ENCODE results near the gene EGFL7. TPM values are rescaled to one million over a fixed set of nuclear protein-coding genes. Genes with fewer than 3 reads are reported as not detected.
A peak's percentile ranks its signal among the peaks of the same experiment; 100 is the strongest.

The EGFL7 gene
- total RNA-seq (2014; rRNA removed; shearing (Covaris generic)): 0.08 TPM in 1 of 2 replicates, not detected in the other

GRCh38 chr9:136662656-136663581 lies at the start of gene EGFL7:
Gene EGFL7 (plus strand): TSS chr9:136662916. CDS start chr9:136668283, 5,367 bp downstream.
- Histone ChIP-seq H3K9me3 (replicated peaks) (no peaks in the 10 kb centered on the region), H3K4me3 (no peak within 1 kb of the TSS), H3K4me1 (replicated peaks) (peaks cover 7% of the 10 kb centered on the region), H3K36me3 (no peaks in the 10 kb centered on the region), H3K27ac (no peak within 1 kb of the TSS), H3K27me3 (replicated peaks) (peaks cover 67% of the 10 kb centered on the region)
- no peak for DNase-seq (ENCODE audit: low read depth in 1 of 2, low spot score in 2 of 2)

- no peaks in the 10 kb centered on the region for H3K9me3 ChIP-seq (replicated peaks)
- H3K27ac ChIP-seq: peak overlapping the region; percentile 82
- no peak for DNase-seq (ENCODE audit: low read depth in 1 of 2, low spot score in 2 of 2)
Observed at GRCh38 chr9:136613824-136614371, 48.8 kb upstream of the EGFL7 start.

GRCh38 chr9:136614372-136614922 lies 48.3 kb upstream of the EGFL7 start:
- Histone ChIP-seq H3K27me3 (replicated peaks) (no peaks in the 10 kb centered on the region), H3K9me3 (replicated peaks) (no peaks in the 10 kb centered on the region), H3K4me3 (peak overlapping the region; percentile 15; the same call in 1 of the 2 replicates), H3K36me3 (no peaks in the 10 kb centered on the region), H3K4me1 (replicated peaks) (peaks cover 57% of the 10 kb centered on the region), H3K27ac (peak overlapping the region; percentile 67)
- DNase-seq (ENCODE audit: low read depth in 1 of 2, low spot score in 2 of 2): peak; percentile 75 to 93

More at GRCh38 chr9:136613824-136614371, 48.8 kb upstream of the EGFL7 start:
- Histone ChIP-seq H3K4me3 (no peak overlapping the region), H3K4me1 (replicated peaks) (peaks cover 52% of the 10 kb centered on the region), H3K27me3 (replicated peaks) (no peaks in the 10 kb centered on the region), H3K36me3 (no peaks in the 10 kb centered on the region)

GRCh38 chr9:136614967-136615623 lies 47.6 kb upstream of the EGFL7 start:
- Histone ChIP-seq H3K4me1 (replicated peaks) (peaks cover 57% of the 10 kb centered on the region), H3K27ac (peak overlapping the region; percentile 67), H3K27me3 (replicated peaks) (no peaks in the 10 kb centered on the region), H3K36me3 (no peaks in the 10 kb centered on the region), H3K4me3 (no peak overlapping the region; the same call in 1 of the 2 replicates), H3K9me3 (replicated peaks) (no peaks in the 10 kb centered on the region)
- no peak for DNase-seq (ENCODE audit: low read depth in 1 of 2, low spot score in 2 of 2)

GRCh38 chr9:136615631-136616306 lies 46.9 kb upstream of the EGFL7 start:
- Histone ChIP-seq H3K27me3 (replicated peaks) (no peaks in the 10 kb centered on the region), H3K9me3 (replicated peaks) (no peaks in the 10 kb centered on the region), H3K36me3 (no peaks in the 10 kb centered on the region), H3K4me1 (replicated peaks) (peaks cover 64% of the 10 kb centered on the region), H3K27ac (no peak overlapping the region), H3K4me3 (no peak overlapping the region)
- DNase-seq (ENCODE audit: low read depth in 1 of 2, low spot score in 2 of 2): no peak

GRCh38 chr9:136616307-136616635 lies 46.4 kb upstream of the EGFL7 start:
- no peak overlapping the region for H3K4me3 ChIP-seq
- DNase-seq (ENCODE audit: low read depth in 1 of 2, low spot score in 2 of 2): no peak

GRCh38 chr9:136616948-136617695 lies 45.6 kb upstream of the EGFL7 start:
- no peak overlapping the region for H3K4me3 ChIP-seq
- H3K27me3 ChIP-seq (replicated peaks): no peaks in the 10 kb centered on the region
- H3K27ac ChIP-seq: no peak overlapping the region

More at GRCh38 chr9:136616307-136616635, 46.4 kb upstream of the EGFL7 start:
- no peak overlapping the region for H3K27ac ChIP-seq
- H3K9me3 ChIP-seq (replicated peaks): no peaks in the 10 kb centered on the region
- peaks cover 69% of the 10 kb centered on the region for H3K4me1 ChIP-seq (replicated peaks)
- no peaks in the 10 kb centered on the region for H3K36me3 ChIP-seq
- H3K27me3 ChIP-seq (replicated peaks): no peaks in the 10 kb centered on the region

GRCh38 chr9:136617746-136618579 lies 44.8 kb upstream of the EGFL7 start:
- no peaks in the 10 kb centered on the region for H3K27me3 ChIP-seq (replicated peaks)
- no peak overlapping the region for H3K4me3 ChIP-seq
- no peak overlapping the region for H3K27ac ChIP-seq
- no peak for DNase-seq (ENCODE audit: low read depth in 1 of 2, low spot score in 2 of 2)
- H3K9me3 ChIP-seq (replicated peaks): no peaks in the 10 kb centered on the region
- H3K36me3 ChIP-seq: no peaks in the 10 kb centered on the region
- H3K4me1 ChIP-seq (replicated peaks): peaks cover 84% of the 10 kb centered on the region

More at GRCh38 chr9:136616948-136617695, 45.6 kb upstream of the EGFL7 start:
- Histone ChIP-seq H3K36me3 (no peaks in the 10 kb centered on the region), H3K9me3 (replicated peaks) (no peaks in the 10 kb centered on the region), H3K4me1 (replicated peaks) (peaks cover 77% of the 10 kb centered on the region)
- DNase-seq (ENCODE audit: low read depth in 1 of 2, low spot score in 2 of 2): no peak

- Histone ChIP-seq H3K4me3 (no peak overlapping the region), H3K36me3 (no peaks in the 10 kb centered on the region), H3K27me3 (replicated peaks) (no peaks in the 10 kb centered on the region), H3K4me1 (replicated peaks) (peaks cover 86% of the 10 kb centered on the region), H3K27ac (peak overlapping the region; percentile 85), H3K9me3 (replicated peaks) (no peaks in the 10 kb centered on the region)
- DNase-seq (ENCODE audit: low read depth in 1 of 2, low spot score in 2 of 2): no peak
Observed at GRCh38 chr9:136618580-136619547, 43.9 kb upstream of the EGFL7 start.

- Histone ChIP-seq H3K36me3 (no peaks in the 10 kb centered on the region), H3K4me3 (no peak overlapping the region), H3K4me1 (replicated peaks) (peaks cover 86% of the 10 kb centered on the region), H3K9me3 (replicated peaks) (no peaks in the 10 kb centered on the region), H3K27ac (peak overlapping the region; percentile 85), H3K27me3 (replicated peaks) (no peaks in the 10 kb centered on the region)
- DNase-seq (ENCODE audit: low read depth in 1 of 2, low spot score in 2 of 2): peak; percentile 95 to 97
Observed at GRCh38 chr9:136619742-136620440, 42.8 kb upstream of the EGFL7 start.

Measured in SJSA1 (cell line).